Inflammatory macrophage (primary cell): ENCODE data around the gene PAIP1.
"Not testable (repeated sequence)": the region's sequence is repeated elsewhere in the genome, so short reads cannot be mapped to it uniquely, and the experiment has no call there.

Source experiments
- DNase-seq, 2 donors: peaks; one replicate each; pipeline ENCODE4 v3.0.0-alpha.2; 2020 to 2022

The PAIP1 gene

GRCh38 chr5:43515678-43516048 is 41.2 kb downstream of the PAIP1 start:
- DNase-seq = no peak

- peak; percentile 98 to 99 for DNase-seq
These were observed 41.8 kb downstream of the PAIP1 start, which contains the start of gene C5orf34 for GRCh38 chr5:43514816-43515677. Gene C5orf34 (minus strand): TSS chr5:43515148. CDS start chr5:43509339, 5,809 bp downstream.

- DNase-seq = no peak
These were observed 42.4 kb downstream of the PAIP1 start for GRCh38 chr5:43514471-43514815.

- no peak for DNase-seq
These were observed 42.9 kb downstream of the PAIP1 start for GRCh38 chr5:43514025-43514424.

GRCh38 chr5:43511062-43511461 is 45.8 kb downstream of the PAIP1 start:
- DNase-seq = not testable (repeated sequence)

- DNase-seq = peak; percentile 54 to 70
These were observed 58.3 kb downstream of the PAIP1 start for GRCh38 chr5:43498581-43498980.

- no peak for DNase-seq
These were observed 59.4 kb downstream of the PAIP1 start for GRCh38 chr5:43497311-43498104.

GRCh38 chr5:43491326-43491725 is 65.6 kb downstream of the PAIP1 start:
- DNase-seq = peak in 1 of 2 donors; percentile 26

- DNase-seq = no peak
These were observed 70.5 kb downstream of the PAIP1 start for GRCh38 chr5:43486353-43486752.

GRCh38 chr5:43485406-43485805 is 71.5 kb downstream of the PAIP1 start:
- peak in 1 of 2 donors; percentile 17 for DNase-seq

GRCh38 chr5:43484106-43484849 is 72.6 kb downstream of the PAIP1 start:
- peak; percentile 86 to 88 for DNase-seq

GRCh38 chr5:43483298-43484105 is 73.4 kb downstream of the PAIP1 start, which contains the start of gene TMEM267:
Gene TMEM267 (minus strand): TSS chr5:43483865. CDS start chr5:43453969, 29,896 bp downstream.
- DNase-seq = peak; percentile 92 to 96

GRCh38 chr5:43482490-43483297 is 74.2 kb downstream of the PAIP1 start:
- DNase-seq = no peak
